CD4-positive, CD25-positive, alpha-beta regulatory T cell (primary cell): ENCODE measurements around the gene CDK12. TPM values are rescaled to one million over a fixed set of nuclear protein-coding genes. Genes with fewer than 3 reads are reported as not detected.
"Not testable (repeated sequence)": the region's sequence is repeated elsewhere in the genome, so short reads cannot be mapped to it uniquely, and the experiment has no call there.

Experiments used
- ATAC-seq, 2 donors: fragments of 150-1000 bp; cut with Tn5 transposase; one replicate each; pipeline ENCODE4 v1.10.0; 2021; ENCODE audit warnings: low read depth in 2 of 2, moderate number of reproducible peaks in 2 of 2, moderate library complexity in 1 of 2
- DNase-seq, 3 donors: peaks; one replicate each; pipeline versions ENCODE4 v3.0.0 to v3.0.0-alpha.2; 2012 to 2022; ENCODE audit warnings: mixed read lengths in 1 of 3
- H3K27ac ChIP-seq: one replicate; pipeline ENCODE4 v1.7.0; 2013; ENCODE audit warnings: mild to moderate bottlenecking, low read length; ENCODE audit not compliant: insufficient read depth, poor library complexity, severe bottlenecking
- H3K27me3 ChIP-seq: one replicate; pipeline ENCODE4 v1.7.0; 2013; ENCODE audit warnings: low read length; ENCODE audit not compliant: control insufficient read depth, insufficient read depth
- H3K36me3 ChIP-seq: one replicate; pipeline ENCODE4 v1.7.0; 2013; ENCODE audit warnings: mild to moderate bottlenecking, low read length, moderate library complexity; ENCODE audit not compliant: control insufficient read depth, insufficient read depth
- H3K4me1 ChIP-seq: 2 replicates; pipeline ENCODE4 v1.7.0; 2013; ENCODE audit warnings: mild to moderate bottlenecking, low read length; ENCODE audit not compliant: insufficient read depth, control insufficient read depth, poor library complexity, severe bottlenecking
- H3K4me3 ChIP-seq: one replicate; pipeline ENCODE4 v1.7.0; 2013; ENCODE audit warnings: low read depth, mild to moderate bottlenecking, low read length, moderate library complexity
- H3K9me3 ChIP-seq, 2 experiments: 1 replicate in 1 of 2; 2 replicates in 1 of 2; pipeline ENCODE4 v1.7.0; 2013; ENCODE audit warnings: low read length in 2 of 2, mild to moderate bottlenecking in 1 of 2, moderate library complexity in 1 of 2; ENCODE audit not compliant: control insufficient read depth in 2 of 2
- H3K27ac Mint-ChIP-seq, 3 donors: one replicate each; pipeline ENCODE4 v1.8.0; 2020 to 2022; ENCODE audit warnings: mild to moderate bottlenecking in 3 of 3, mixed read lengths in 3 of 3, moderate library complexity in 2 of 3
- H3K27me3 Mint-ChIP-seq: one replicate; pipeline ENCODE4 v1.8.0; 2022; ENCODE audit warnings: mild to moderate bottlenecking, mixed read lengths
- H3K36me3 Mint-ChIP-seq: one replicate; pipeline ENCODE4 v1.8.0; 2020; ENCODE audit warnings: mixed read lengths
- H3K4me1 Mint-ChIP-seq, 4 donors: one replicate each; pipeline ENCODE4 v1.8.0; 2020 to 2022; ENCODE audit warnings: mixed read lengths in 4 of 4, mild to moderate bottlenecking in 1 of 4
- H3K4me3 Mint-ChIP-seq, 4 donors: one replicate each; pipeline ENCODE4 v1.8.0; 2020 to 2022; ENCODE audit warnings: mild to moderate bottlenecking in 4 of 4, mixed read lengths in 4 of 4, moderate library complexity in 3 of 4
- H3K9me3 Mint-ChIP-seq, 7 donors: one replicate each; pipeline ENCODE4 v1.8.0; 2020 to 2022; ENCODE audit warnings: mixed read lengths in 7 of 7, mild to moderate bottlenecking in 3 of 7, moderate library complexity in 2 of 7
- polyA plus RNA-seq, 4 donors: library from polyadenylated mRNA; unstranded; fragments of 300-500 nt; fragmentation: Illumina TruSeq; gene quantifications; one replicate each; pipeline ENCODE4 v1.2.3, GENCODE V29; 2021
- total RNA-seq: library from RNA; stranded (reverse); gene quantifications from one replicate; pipeline ENCODE4 v1.2.3, GENCODE V29; 2022

The CDK12 gene
- total and polyA plus RNA-seq, 5 donors from 2014 or later, result 2.1 to 110 (median 3.7) TPM

DNA sequence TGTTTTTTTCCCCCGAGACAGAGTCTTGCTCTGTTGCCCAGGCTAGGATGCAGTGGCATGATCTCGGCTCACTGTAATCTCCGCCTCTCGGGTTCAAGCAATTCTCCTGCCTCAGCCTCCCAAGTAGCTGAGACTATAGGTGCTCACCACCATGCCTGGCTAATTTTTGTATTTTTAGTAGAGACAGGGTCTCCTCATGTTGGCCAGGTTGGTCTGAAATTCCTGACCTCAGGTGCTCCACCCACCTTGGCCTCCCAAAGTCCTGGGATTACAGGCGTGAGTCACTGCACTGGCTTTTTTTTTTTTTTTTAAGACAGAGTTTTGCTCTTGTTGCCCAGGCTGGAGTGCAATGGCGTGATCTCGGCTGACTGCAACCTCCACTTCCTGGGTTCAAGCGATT is 18.3 kb downstream of the CDK12 start:
- H3K9me3 Mint-ChIP-seq, H3K27me3 ChIP-seq, H3K36me3 Mint-ChIP-seq, H3K27me3 Mint-ChIP-seq, H3K27ac Mint-ChIP-seq, H3K9me3 ChIP-seq, H3K4me1 Mint-ChIP-seq, H3K4me3 Mint-ChIP-seq, DNase-seq, H3K27ac ChIP-seq, ATAC-seq, H3K4me1 ChIP-seq, H3K4me3 ChIP-seq: not testable (repeated sequence)
- peaks cover 18% of the 10 kb centered on the region for H3K36me3 ChIP-seq

- Mint-ChIP-seq H3K9me3 (no peaks in the 10 kb centered on the region), H3K36me3 (peaks cover 8% of the 10 kb centered on the region), H3K27ac (no peak overlapping the region), H3K4me3 (no peak overlapping the region), H3K4me1 (peaks cover 4 to 14% (median 6%) of the 10 kb centered on the region in 4 donors), H3K27me3 (no peaks in the 10 kb centered on the region)
- no peaks in the 10 kb centered on the region for H3K9me3 ChIP-seq
- H3K4me3 ChIP-seq, result no peak overlapping the region
- peaks cover 17% of the 10 kb centered on the region for H3K36me3 ChIP-seq
- no peak overlapping the region for H3K27ac ChIP-seq
- H3K27me3 ChIP-seq, result no peaks in the 10 kb centered on the region
- H3K4me1 ChIP-seq, result no peaks in the 10 kb centered on the region
- ATAC-seq (no peak), DNase-seq (no peak)
Observed at GRCh38 chr17:39483506-39483905, 22.2 kb downstream of the CDK12 start.

DNA sequence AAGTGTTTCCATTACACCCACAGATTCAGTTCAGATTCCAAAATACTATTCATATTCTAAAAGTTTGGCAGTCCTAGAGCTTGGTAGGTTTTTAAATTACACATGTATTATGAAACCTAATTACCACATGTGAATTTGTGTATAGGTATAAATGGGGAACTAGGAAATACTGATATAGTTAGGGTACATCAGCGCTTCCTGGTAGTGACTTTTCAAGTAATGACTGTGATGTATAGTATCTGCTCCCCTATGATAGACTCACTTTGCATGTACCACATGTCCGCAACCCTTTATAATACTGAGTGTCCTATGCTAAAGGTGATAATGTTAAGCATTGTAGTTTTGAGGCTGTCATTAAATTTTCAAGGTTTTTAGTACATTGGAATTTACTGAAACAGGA is 22.9 kb downstream of the CDK12 start:
- H3K27me3 Mint-ChIP-seq, result no peaks in the 10 kb centered on the region
- peaks cover 14% of the 10 kb centered on the region for H3K36me3 ChIP-seq
- no peaks in the 10 kb centered on the region for H3K9me3 ChIP-seq
- no peaks in the 10 kb centered on the region for H3K4me1 ChIP-seq
- H3K27ac Mint-ChIP-seq, result no peak overlapping the region
- H3K27me3 ChIP-seq, result no peaks in the 10 kb centered on the region
- DNase-seq (no peak), ATAC-seq (no peak)
- no peak overlapping the region for H3K4me3 ChIP-seq
- peaks cover 4 to 14% (median 6%) of the 10 kb centered on the region in 4 donors for H3K4me1 Mint-ChIP-seq
- H3K9me3 Mint-ChIP-seq, result no peaks in the 10 kb centered on the region
- peaks cover 7% of the 10 kb centered on the region for H3K36me3 Mint-ChIP-seq
- no peak overlapping the region for H3K4me3 Mint-ChIP-seq
- no peak overlapping the region for H3K27ac ChIP-seq

DNA sequence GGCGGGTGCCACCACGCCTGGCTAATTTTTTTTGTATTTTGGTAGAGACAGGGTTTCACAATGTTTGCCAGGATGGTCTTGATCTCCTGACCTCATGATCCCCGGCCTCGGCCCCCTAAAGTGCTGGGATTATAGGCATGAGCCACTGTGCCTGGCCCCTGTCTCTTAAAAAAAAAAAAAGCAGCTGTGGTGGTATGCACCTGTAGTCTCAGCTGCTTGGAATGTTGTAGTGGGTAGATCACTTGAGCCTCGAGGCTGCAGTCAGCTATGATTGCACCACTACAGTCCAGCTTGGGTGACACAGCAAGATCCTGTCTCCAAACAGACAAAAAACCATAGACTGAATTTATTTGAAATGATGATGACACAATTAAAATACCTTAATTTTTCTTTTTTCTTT is 24.3 kb downstream of the CDK12 start:
- no peaks in the 10 kb centered on the region for H3K9me3 Mint-ChIP-seq
- Histone ChIP-seq H3K27me3 (no peaks in the 10 kb centered on the region), H3K4me1 (no peaks in the 10 kb centered on the region), H3K9me3 (no peaks in the 10 kb centered on the region), H3K4me3 (no peak overlapping the region), H3K27ac (no peak overlapping the region), H3K36me3 (peaks cover 18% of the 10 kb centered on the region)
- peaks cover 4 to 11% (median 6%) of the 10 kb centered on the region in 4 donors for H3K4me1 Mint-ChIP-seq
- DNase-seq (no peak), ATAC-seq (no peak)
- H3K4me3 Mint-ChIP-seq, result no peak overlapping the region
- H3K27me3 Mint-ChIP-seq, result no peaks in the 10 kb centered on the region
- peaks cover 8% of the 10 kb centered on the region for H3K36me3 Mint-ChIP-seq
- H3K27ac Mint-ChIP-seq, result no peak overlapping the region

DNA sequence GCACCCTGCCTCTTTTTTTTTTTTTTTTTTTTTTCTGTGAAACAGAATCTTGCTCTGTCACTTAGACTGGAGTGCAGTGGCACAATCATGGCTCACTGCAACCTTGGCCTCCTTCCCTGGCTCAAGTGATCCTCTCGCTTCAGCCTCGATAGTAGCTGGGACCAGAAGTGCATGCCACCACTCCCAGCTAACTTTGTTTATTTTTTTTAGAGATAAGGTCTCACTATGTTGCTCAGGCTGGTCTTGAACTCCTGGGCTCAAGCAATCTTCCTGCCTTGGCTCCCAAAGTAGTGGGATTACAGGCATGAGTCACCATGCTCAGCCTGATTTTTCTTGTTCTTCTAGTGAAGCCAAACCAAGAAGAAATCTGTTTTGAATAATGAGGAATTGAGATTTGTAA is 25.0 kb downstream of the CDK12 start:
- Histone ChIP-seq H3K4me3 (no peak overlapping the region), H3K36me3 (peaks cover 24% of the 10 kb centered on the region), H3K9me3 (no peaks in the 10 kb centered on the region), H3K27ac (no peak overlapping the region), H3K4me1 (no peaks in the 10 kb centered on the region), H3K27me3 (no peaks in the 10 kb centered on the region)
- no peak for DNase-seq
- ATAC-seq, result no peak
- Mint-ChIP-seq H3K27ac (peak overlapping the region in 1 of 3 donors; percentile 55), H3K36me3 (peaks cover 10% of the 10 kb centered on the region), H3K4me1 (peaks cover 4 to 11% (median 6%) of the 10 kb centered on the region in 4 donors), H3K4me3 (no peak overlapping the region), H3K9me3 (no peaks in the 10 kb centered on the region), H3K27me3 (no peaks in the 10 kb centered on the region)

DNA sequence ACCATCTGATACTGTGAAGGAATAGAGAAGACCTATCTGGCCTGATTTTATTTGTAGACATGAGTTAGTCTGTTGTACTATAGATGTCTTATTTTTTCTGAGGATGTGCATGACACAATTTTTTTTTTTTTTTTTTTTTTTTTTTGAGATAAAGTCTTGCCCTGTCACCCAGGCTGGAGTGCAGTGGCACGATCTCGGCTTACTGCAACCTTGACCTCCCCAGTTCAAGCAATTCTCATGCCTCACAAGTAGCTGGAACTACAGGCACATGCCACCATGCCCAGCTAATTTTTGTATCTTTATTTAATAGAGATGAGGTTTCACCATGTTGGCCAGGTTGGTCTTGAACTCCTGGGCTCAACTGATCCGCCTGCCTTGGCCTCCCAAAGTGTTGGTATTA is 26.2 kb downstream of the CDK12 start:
- peaks cover 10% of the 10 kb centered on the region for H3K36me3 Mint-ChIP-seq
- not testable (repeated sequence) for H3K4me3 ChIP-seq, H3K27ac ChIP-seq, H3K9me3 Mint-ChIP-seq, H3K27me3 Mint-ChIP-seq, DNase-seq, H3K9me3 ChIP-seq, H3K4me1 ChIP-seq, H3K4me3 Mint-ChIP-seq, H3K27me3 ChIP-seq, ATAC-seq
- peaks cover 4 to 11% (median 6%) of the 10 kb centered on the region in 4 donors for H3K4me1 Mint-ChIP-seq
- peaks cover 32% of the 10 kb centered on the region for H3K36me3 ChIP-seq
- peak overlapping the region in 1 of 3 donors; percentile 26 for H3K27ac Mint-ChIP-seq

- Histone ChIP-seq H3K4me3 (no peak overlapping the region), H3K36me3 (peaks cover 37% of the 10 kb centered on the region), H3K27me3 (no peaks in the 10 kb centered on the region), H3K9me3 (no peaks in the 10 kb centered on the region), H3K4me1 (no peaks in the 10 kb centered on the region), H3K27ac (no peak overlapping the region)
- H3K27me3 Mint-ChIP-seq, result no peaks in the 10 kb centered on the region
- H3K27ac Mint-ChIP-seq, result no peak overlapping the region
- no peak for ATAC-seq
- peaks cover 4 to 11% (median 6%) of the 10 kb centered on the region in 4 donors for H3K4me1 Mint-ChIP-seq
- no peak for DNase-seq
- no peaks in the 10 kb centered on the region for H3K9me3 Mint-ChIP-seq
- no peak overlapping the region for H3K4me3 Mint-ChIP-seq
- H3K36me3 Mint-ChIP-seq, result peaks cover 10% of the 10 kb centered on the region
Observed at GRCh38 chr17:39487946-39488345, 26.7 kb downstream of the CDK12 start.

GRCh38 chr17:39496921-39497320 is 35.6 kb downstream of the CDK12 start:
- peaks cover 24% of the 10 kb centered on the region for H3K36me3 Mint-ChIP-seq
- not testable (repeated sequence) for H3K4me3 Mint-ChIP-seq, DNase-seq, H3K4me1 ChIP-seq, H3K27ac ChIP-seq, H3K27me3 ChIP-seq, H3K4me3 ChIP-seq, H3K27ac Mint-ChIP-seq, H3K4me1 Mint-ChIP-seq, H3K9me3 ChIP-seq, H3K9me3 Mint-ChIP-seq, H3K27me3 Mint-ChIP-seq, ATAC-seq
- H3K36me3 ChIP-seq, result peaks cover 76% of the 10 kb centered on the region
